Esophagus muscularis mucosa (tissue), 4 donors: Measurements from ENCODE around the gene LMF2. TPM values are rescaled to one million over a fixed set of nuclear protein-coding genes. Genes with fewer than 3 reads are reported as not detected.
A peak's percentile ranks its signal among the peaks of the same experiment; 100 is the strongest.

Source experiments
- DNase-seq: peaks from one replicate; pipeline ENCODE4 v3.0.0-alpha.2; 2017; ENCODE audit errors: extremely low spot score
- H3K27ac ChIP-seq, 4 donors: fragments of 200-600 bp; sonication (generic); replicated peaks in 1 of 4; 1 replicate in 3 of 4; 2 replicates in 1 of 4; pipeline ENCODE4 v1.5.1; 2016 to 2019; ENCODE audit warnings: mild to moderate bottlenecking in 1 of 4
- H3K27me3 ChIP-seq, 4 donors: fragments of 200-600 bp; sonication (generic); one replicate each; pipeline versions ENCODE4 v1.5.1 to v1.6.0; 2016 to 2019
- H3K36me3 ChIP-seq, 4 donors: fragments of 200-600 bp; sonication (generic); one replicate each; pipeline ENCODE4 v1.5.1; 2016 to 2019
- H3K4me1 ChIP-seq, 4 donors: fragments of 200-600 bp; sonication (generic); one replicate each; pipeline ENCODE4 v1.5.1; 2016 to 2019
- H3K4me3 ChIP-seq, 4 donors: fragments of 200-600 bp; sonication (generic); 1 replicate in 2 of 4; 2 replicates in 2 of 4; pipeline ENCODE4 v1.5.1; 2016 to 2019; ENCODE audit warnings: mild to moderate bottlenecking in 4 of 4, moderate library complexity in 1 of 4
- H3K9me3 ChIP-seq, 4 donors: fragments of 200-600 bp; sonication (generic); 1 replicate in 3 of 4; 2 replicates in 1 of 4; pipeline ENCODE4 v1.5.1; 2016 to 2019
- EP300 ChIP-seq: sonication (generic); formaldehyde crosslinking; IDR thresholded peaks from one replicate; pipeline ENCODE4 v1.6.1; 2017; ENCODE audit warnings: antibody characterized with exemption
- POLR2A ChIP-seq: fragments of 450-650 bp; IDR thresholded peaks from one replicate; pipeline ENCODE4 v1.6.1; 2017; ENCODE audit warnings: antibody characterized with exemption, moderate library complexity, mild to moderate bottlenecking, low read depth
- POLR2AphosphoS5 ChIP-seq, 2 donors: sonication (generic); formaldehyde crosslinking; IDR thresholded peaks; one replicate each; pipeline ENCODE4 v1.6.1; 2017; ENCODE audit warnings: antibody characterized with exemption in 2 of 2
- WGBS: methylation state at CpG from one replicate; pipeline ENCODE4 v1.1.5; 2018; 5-methylcytosine and 5-hydroxymethylcytosine counted together
- intact Hi-C: fragments of 100-400 bp; cut with DNase I; formaldehyde crosslinking; loops from one replicate; pipeline ENCODE4 v1.15.1; 2023
- total RNA-seq, 4 donors: library from RNA; depleted of rRNA; stranded (reverse); fragments of >200 nt; gene quantifications; one replicate each; pipeline versions ENCODE4 v1.1.0 to v1.2.1, GENCODE V29; 2016
- TF ChIP-seq, protein P1 (sequence below), 3 experiments: fragments of 200-600 bp in 2 of 3; fragments of 450-650 bp in 1 of 3; sonication (generic) in 2 of 3; IDR thresholded peaks; one replicate each; pipeline ENCODE4 v1.5.1; 2017 to 2019; ENCODE audit warnings: antibody characterized with exemption in 3 of 3, mild to moderate bottlenecking in 2 of 3, moderate library complexity in 1 of 3

Gene LMF2
- total RNA-seq, 4 donors from 2014 or later = 34.9 to 67.1 (median 46.8) TPM

DNA sequence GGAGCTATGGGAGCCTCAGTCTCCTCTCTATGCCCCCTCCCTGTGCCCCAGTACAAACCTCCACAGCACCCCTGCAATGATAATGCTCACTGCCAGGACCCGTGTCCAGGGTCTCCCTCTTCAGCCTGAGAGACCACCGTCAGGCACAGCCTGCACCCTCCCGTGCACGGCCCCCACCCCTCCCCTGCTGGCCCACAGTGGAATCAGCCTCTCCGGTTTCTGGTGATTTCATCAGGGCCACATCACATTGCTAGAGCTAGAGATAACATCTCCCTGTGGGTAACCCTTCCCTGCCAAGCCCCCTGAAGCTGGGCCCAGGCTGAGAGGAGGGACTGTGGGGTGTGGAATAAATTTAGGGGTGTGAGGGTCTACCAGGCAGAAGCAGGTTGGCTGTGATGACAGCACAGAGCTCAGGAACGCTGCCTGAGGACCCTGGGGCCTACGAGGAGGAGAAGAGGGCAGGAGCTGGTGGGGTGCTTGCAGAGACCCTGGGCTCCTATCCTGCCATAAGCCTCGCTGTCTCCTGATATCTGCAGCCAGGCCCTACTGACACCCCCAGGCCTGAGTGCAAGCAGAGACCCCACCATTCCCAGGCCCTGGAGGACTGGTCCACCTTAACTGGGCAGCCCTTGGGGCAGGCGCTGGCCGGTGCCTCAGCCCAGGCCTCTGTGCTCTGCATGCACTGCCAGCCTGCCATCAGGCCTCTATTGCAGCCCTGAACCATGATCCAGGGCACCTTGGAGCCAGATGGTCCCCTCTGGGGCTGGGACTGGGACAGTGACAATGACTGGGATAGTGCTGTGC, 38.2 kb upstream of the LMF2 start, which contains the start of gene KLHDC7B:
Gene KLHDC7B (plus strand): TSS at position 378 of the 804 bp plus-strand sequence. CDS start 345 bp downstream, at position 723.
- DNase-seq = no peak
- H3K27me3 ChIP-seq = peaks cover 9 to 75% (median 22%) of the 10 kb centered on the region in 4 donors
- intact Hi-C loops = no loop called here

DNA sequence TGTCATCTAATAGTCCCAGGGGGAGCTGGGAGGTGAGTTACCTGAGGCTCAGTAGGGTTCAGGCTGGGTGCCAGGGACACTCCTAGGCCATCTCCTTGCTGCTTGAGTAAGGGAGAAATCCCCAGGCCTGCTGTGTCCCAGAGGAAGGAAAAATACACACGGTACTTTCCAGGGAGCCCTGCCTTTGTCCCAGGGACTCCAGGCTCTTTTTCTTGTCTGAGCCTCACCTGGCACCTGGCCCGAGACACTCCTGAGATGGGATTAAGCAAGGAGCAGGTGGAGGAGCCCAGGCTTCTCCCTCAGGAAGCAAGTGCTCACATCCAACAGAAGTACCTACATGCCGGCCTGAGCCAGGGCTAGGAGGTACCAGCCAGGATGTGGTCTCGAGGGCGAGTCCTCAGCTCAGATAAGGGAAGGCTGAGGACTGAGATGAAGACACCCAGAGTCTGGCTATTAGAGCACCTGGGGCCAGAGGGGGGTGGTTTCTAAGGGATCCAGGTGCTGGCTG, 37.3 kb upstream of the LMF2 start:
- Histone ChIP-seq H3K4me3 (peak overlapping the region in 3 of 4 donors; percentile 30 to 48 (median 39)), H3K27me3 (peaks cover 9 to 66% (median 22%) of the 10 kb centered on the region in 4 donors), H3K9me3 (no peaks in the 10 kb centered on the region), H3K4me1 (peaks cover 17 to 41% (median 38%) of the 10 kb centered on the region in 4 donors), H3K27ac (no peak overlapping the region), H3K36me3 (no peaks in the 10 kb centered on the region)
- TF ChIP-seq, protein P1, sequence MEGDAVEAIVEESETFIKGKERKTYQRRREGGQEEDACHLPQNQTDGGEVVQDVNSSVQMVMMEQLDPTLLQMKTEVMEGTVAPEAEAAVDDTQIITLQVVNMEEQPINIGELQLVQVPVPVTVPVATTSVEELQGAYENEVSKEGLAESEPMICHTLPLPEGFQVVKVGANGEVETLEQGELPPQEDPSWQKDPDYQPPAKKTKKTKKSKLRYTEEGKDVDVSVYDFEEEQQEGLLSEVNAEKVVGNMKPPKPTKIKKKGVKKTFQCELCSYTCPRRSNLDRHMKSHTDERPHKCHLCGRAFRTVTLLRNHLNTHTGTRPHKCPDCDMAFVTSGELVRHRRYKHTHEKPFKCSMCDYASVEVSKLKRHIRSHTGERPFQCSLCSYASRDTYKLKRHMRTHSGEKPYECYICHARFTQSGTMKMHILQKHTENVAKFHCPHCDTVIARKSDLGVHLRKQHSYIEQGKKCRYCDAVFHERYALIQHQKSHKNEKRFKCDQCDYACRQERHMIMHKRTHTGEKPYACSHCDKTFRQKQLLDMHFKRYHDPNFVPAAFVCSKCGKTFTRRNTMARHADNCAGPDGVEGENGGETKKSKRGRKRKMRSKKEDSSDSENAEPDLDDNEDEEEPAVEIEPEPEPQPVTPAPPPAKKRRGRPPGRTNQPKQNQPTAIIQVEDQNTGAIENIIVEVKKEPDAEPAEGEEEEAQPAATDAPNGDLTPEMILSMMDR (IDR thresholded peaks at IDR 0.05) = no peak
- TF ChIP-seq POLR2AphosphoS5 (IDR thresholded peaks at IDR 0.05) = no peak
- TF ChIP-seq POLR2A = no peak
- no peak for TF ChIP-seq EP300
- WGBS = 70% methylated on average over 5 of the region's 5 CpGs
- intact Hi-C loops = loop anchor here (5.0 kb wide), 1 partner anchor 78 kb away; no protein-coding TSS in a partner anchor
- DNase-seq = no peak

More for the DNA sequence above, 38.2 kb upstream of the LMF2 start, which contains the start of gene KLHDC7B:
- no peaks in the 10 kb centered on the region for H3K36me3 ChIP-seq
- no peak within 1 kb of the TSS for H3K27ac ChIP-seq
- TF ChIP-seq POLR2A (no peak), POLR2AphosphoS5 (IDR thresholded peaks at IDR 0.05) (no peak), EP300 (no peak)
- TF ChIP-seq, protein P1 (IDR thresholded peaks at IDR 0.05) = no peak
- 52% methylated on average over 7 of the region's 10 CpGs for whole genome bisulfite sequencing
- no peak within 1 kb of the TSS for H3K4me3 ChIP-seq
- H3K4me1 ChIP-seq = peaks cover 17 to 37% (median 35%) of the 10 kb centered on the region in 4 donors
- H3K9me3 ChIP-seq = no peaks in the 10 kb centered on the region

DNA sequence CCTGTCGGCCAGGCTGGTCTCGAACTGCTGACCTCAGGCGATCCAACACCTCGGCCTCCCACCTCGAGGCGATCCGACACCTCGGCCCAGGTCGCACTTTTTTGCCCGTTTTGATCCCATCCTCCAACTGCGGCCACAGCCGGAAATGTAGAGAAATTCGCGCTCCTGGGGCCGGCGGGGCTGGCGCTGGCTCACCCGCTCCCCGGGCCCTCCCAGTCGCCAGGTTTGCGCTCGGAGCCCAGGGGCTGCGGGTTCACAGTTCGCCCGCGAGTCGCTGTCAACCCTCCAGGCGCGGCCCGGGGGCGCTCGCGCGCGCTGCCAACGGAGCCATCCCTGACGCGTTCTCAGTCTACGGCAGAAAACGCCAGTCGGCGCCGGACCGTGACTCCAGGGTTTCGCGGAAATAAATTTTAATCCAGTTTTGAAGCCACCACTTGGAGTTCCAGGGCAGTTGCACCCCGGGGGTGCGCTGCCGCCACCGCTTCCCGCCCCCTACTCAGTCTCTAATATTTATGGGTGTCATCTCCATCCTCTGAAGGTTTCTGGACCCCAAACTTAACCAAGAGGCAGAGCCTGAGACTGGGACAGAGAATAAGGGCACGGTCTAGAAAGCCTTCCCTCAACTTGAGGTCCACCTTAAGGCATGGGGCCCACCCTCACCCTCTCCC, 36.7 kb upstream of the LMF2 start:
- no peak for TF ChIP-seq EP300
- peak in 1 of 2 donors; percentile 38 for TF ChIP-seq POLR2AphosphoS5 (IDR thresholded peaks at IDR 0.05)
- TF ChIP-seq, protein P1 (IDR thresholded peaks at IDR 0.05) = peak; percentile 37 to 55 (median 46)
- TF ChIP-seq POLR2A = no peak
- H3K4me3 ChIP-seq = peak overlapping the region; percentile 30 to 48 (median 35)

DNA sequence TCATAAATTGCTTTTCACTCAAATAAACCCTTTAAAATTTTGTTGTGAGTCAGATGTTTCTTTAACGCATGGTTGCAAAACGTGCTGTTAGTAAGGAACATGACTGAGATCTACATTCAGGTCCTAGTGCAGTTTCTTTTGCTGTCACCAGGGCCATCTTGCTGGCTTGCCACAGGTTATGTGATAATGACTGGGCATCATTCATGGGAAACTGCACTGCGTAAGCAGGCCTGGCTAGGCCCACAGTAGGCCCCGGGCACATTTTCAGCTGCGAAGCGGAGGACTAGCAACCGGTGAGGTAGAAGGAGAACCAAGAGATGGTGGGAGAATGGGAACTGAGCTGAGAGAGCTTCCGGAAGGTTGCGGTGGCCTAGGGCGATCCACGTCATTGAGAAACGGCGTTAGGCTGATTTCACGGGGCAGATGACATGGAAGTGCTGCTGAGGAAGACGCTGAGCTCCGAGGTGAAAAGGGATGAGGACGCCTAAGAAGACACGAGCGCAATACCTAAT, 35.0 kb upstream of the LMF2 start:
- H3K36me3 ChIP-seq = no peaks in the 10 kb centered on the region
- H3K27me3 ChIP-seq = peaks cover 0 to 61% (median 13%) of the 10 kb centered on the region in 4 donors
- H3K27ac ChIP-seq = peak overlapping the region in 1 of 4 donors; percentile 20
- no peaks in the 10 kb centered on the region for H3K9me3 ChIP-seq
- WGBS = 88% methylated on average over 19 of the region's 19 CpGs
- no peak overlapping the region for H3K4me3 ChIP-seq
- DNase-seq = no peak
- peaks cover 21 to 37% (median 36%) of the 10 kb centered on the region in 4 donors for H3K4me1 ChIP-seq
- no peak for TF ChIP-seq POLR2AphosphoS5 (IDR thresholded peaks at IDR 0.05)
- TF ChIP-seq EP300 = no peak
- TF ChIP-seq, protein P1 (IDR thresholded peaks at IDR 0.05) = no peak
- no peak for TF ChIP-seq POLR2A
- intact Hi-C loops = loop anchor here (5.0 kb wide), 1 partner anchor 80 kb away; no protein-coding TSS in a partner anchor

More for the DNA sequence above, 36.7 kb upstream of the LMF2 start:
- H3K4me1 ChIP-seq = peaks cover 20 to 42% (median 41%) of the 10 kb centered on the region in 4 donors
- WGBS = 6% methylated on average over 17 of the region's 52 CpGs
- peak overlapping the region in 1 of 4 donors; percentile 40 for H3K27ac ChIP-seq
- intact Hi-C loops = loop anchor here (5.0 kb wide), 1 partner anchor 78 kb away; no protein-coding TSS in a partner anchor
- DNase-seq = no peak
- H3K36me3 ChIP-seq = no peaks in the 10 kb centered on the region
- peaks cover 9 to 61% (median 22%) of the 10 kb centered on the region in 4 donors for H3K27me3 ChIP-seq
- no peaks in the 10 kb centered on the region for H3K9me3 ChIP-seq
